DOHH2 (cell line): ENCODE results near the gene TXNDC5.

Experiments used
- H3F3A ChIP-seq: fragments of 200-600 bp; sonication (generic), shearing (Covaris generic); 2 replicates; pipeline ENCODE4 v1.6.0; 2016; ENCODE audit warnings: antibody characterized with exemption, mild to moderate bottlenecking; ENCODE audit not compliant: control insufficient read depth, insufficient read depth
- H3K27ac ChIP-seq: fragments of 200-600 bp; sonication (generic); 2 replicates; pipeline ENCODE4 v1.5.1; 2014; ENCODE audit warnings: low read depth, mild to moderate bottlenecking, low read length, moderate library complexity
- H3K27me3 ChIP-seq: fragments of 200-600 bp; sonication (generic); 2 replicates; pipeline ENCODE4 v1.6.1; 2014; ENCODE audit warnings: mild to moderate bottlenecking, low read length, mixed read lengths; ENCODE audit not compliant: control insufficient read depth
- H3K36me3 ChIP-seq: fragments of 200-600 bp; sonication (generic); 2 replicates; pipeline ENCODE4 v1.6.1; 2014; ENCODE audit warnings: mild to moderate bottlenecking, low read length, moderate library complexity, mixed read lengths; ENCODE audit not compliant: control insufficient read depth
- H3K4me1 ChIP-seq: fragments of 200-600 bp; sonication (generic); 2 replicates; pipeline ENCODE4 v1.6.1; 2014; ENCODE audit warnings: mild to moderate bottlenecking, low read length, mixed read lengths; ENCODE audit not compliant: control insufficient read depth
- H3K4me2 ChIP-seq: fragments of 200-600 bp; sonication (generic); 2 replicates; pipeline ENCODE4 v1.6.0; 2014; ENCODE audit warnings: mild to moderate bottlenecking, low read length, moderate library complexity
- H3K4me3 ChIP-seq: fragments of 200-600 bp; sonication (generic); 2 replicates; pipeline ENCODE4 v1.5.1; 2014; ENCODE audit warnings: mild to moderate bottlenecking, low read length, mixed read lengths
- H3K79me2 ChIP-seq: fragments of 200-600 bp; sonication (generic); 2 replicates; pipeline ENCODE4 v1.6.1; 2014; ENCODE audit warnings: mild to moderate bottlenecking, low read length, mixed read lengths; ENCODE audit not compliant: control insufficient read depth
- H3K9me2 ChIP-seq: fragments of 200-600 bp; sonication (generic); replicated peaks from 2 replicates; pipeline ENCODE4 v1.6.1; 2014; ENCODE audit warnings: mild to moderate bottlenecking, low read length, mixed read lengths; ENCODE audit not compliant: control insufficient read depth
- H3K9me3 ChIP-seq: fragments of 200-600 bp; sonication (generic); 2 replicates; pipeline ENCODE4 v1.6.1; 2014; ENCODE audit warnings: antibody characterized with exemption, low read length, mixed read lengths; ENCODE audit not compliant: control insufficient read depth, insufficient read depth
- H4K20me1 ChIP-seq: fragments of 200-600 bp; sonication (generic); 2 replicates; pipeline ENCODE4 v1.6.0; 2014; ENCODE audit warnings: low read depth, mild to moderate bottlenecking, antibody characterized with exemption, low read length, moderate library complexity; ENCODE audit not compliant: control insufficient read depth, insufficient read depth
- CTCF ChIP-seq: fragments of 200-600 bp; sonication (generic); IDR thresholded peaks from one replicate; pipeline ENCODE4 v1.5.1; 2014; ENCODE audit warnings: antibody characterized with exemption, mild to moderate bottlenecking, low read depth, low read length; ENCODE audit not compliant: poor library complexity, severe bottlenecking
- EZH2phosphoT487 ChIP-seq: fragments of 200-600 bp; sonication (generic); IDR thresholded peaks from 2 replicates; pipeline ENCODE4 v1.6.1; 2017; ENCODE audit warnings: borderline replicate concordance, mild to moderate bottlenecking, antibody characterized with exemption, low read length, moderate library complexity, mixed read lengths

The TXNDC5 gene

GRCh38 chr6:7866526-7866925, 44.1 kb downstream of the TXNDC5 start:
- Histone ChIP-seq H3K27ac (no peak overlapping the region), H3K4me2 (no peak overlapping the region), H3K79me2 (no peaks in the 10 kb centered on the region), H4K20me1 (no peaks in the 10 kb centered on the region), H3F3A (no peaks in the 10 kb centered on the region), H3K4me3 (no peak overlapping the region), H3K27me3 (0 out of 2 replicates have a peak, but pooled peaks cover 3% of the 10 kb centered on the region), H3K9me2 (no peaks in the 10 kb centered on the region), H3K9me3 (no peaks in the 10 kb centered on the region), H3K36me3 (no peaks in the 10 kb centered on the region), H3K4me1 (no peaks in the 10 kb centered on the region)
- TF ChIP-seq EZH2phosphoT487 (no peak), CTCF (no peak)

- no peaks in the 10 kb centered on the region for H3K9me2 ChIP-seq
- no peaks in the 10 kb centered on the region for H3F3A ChIP-seq
- H3K36me3 ChIP-seq, result no peaks in the 10 kb centered on the region
- H3K4me2 ChIP-seq, result no peak overlapping the region
- H3K9me3 ChIP-seq, result no peaks in the 10 kb centered on the region
- H3K27ac ChIP-seq, result no peak overlapping the region
- no peak overlapping the region for H3K4me3 ChIP-seq
- 0 out of 2 replicates have a peak, but pooled peaks cover 3% of the 10 kb centered on the region for H3K27me3 ChIP-seq
- no peaks in the 10 kb centered on the region for H3K4me1 ChIP-seq
- H4K20me1 ChIP-seq, result no peaks in the 10 kb centered on the region
- TF ChIP-seq EZH2phosphoT487, result no peak
- TF ChIP-seq CTCF, result no peak
- H3K79me2 ChIP-seq, result no peaks in the 10 kb centered on the region
Observed at GRCh38 chr6:7865781-7866180, 44.8 kb downstream of the TXNDC5 start.

GRCh38 chr6:7859591-7859990, 51.0 kb downstream of the TXNDC5 start:
- no peaks in the 10 kb centered on the region for H3K9me3 ChIP-seq
- no peaks in the 10 kb centered on the region for H3K27me3 ChIP-seq

More at GRCh38 chr6:7859591-7859990, 51.0 kb downstream of the TXNDC5 start:
- Histone ChIP-seq H3K4me3 (no peak overlapping the region), H3F3A (no peaks in the 10 kb centered on the region), H3K4me1 (no peaks in the 10 kb centered on the region), H3K9me2 (no peaks in the 10 kb centered on the region), H3K27ac (no peak overlapping the region), H3K36me3 (no peaks in the 10 kb centered on the region), H3K4me2 (no peak overlapping the region), H4K20me1 (no peaks in the 10 kb centered on the region), H3K79me2 (no peaks in the 10 kb centered on the region)
- TF ChIP-seq CTCF (no peak), EZH2phosphoT487 (no peak)
